H9 (cell line): ENCODE results near the gene MRTFA. TPM values are rescaled to one million over a fixed set of nuclear protein-coding genes. Genes with fewer than 3 reads are reported as not detected.

ENCODE experiments used
- DNase-seq: peaks from one replicate; pipeline ENCODE4 v3.0.0-alpha.2; 2017
- H2AFZ ChIP-seq: one replicate; pipeline ENCODE4 v1.6.1; 2013; ENCODE audit warnings: mild to moderate bottlenecking, low read length, control low read depth, moderate library complexity
- H2AK5ac ChIP-seq: 2 replicates; pipeline ENCODE4 v1.6.1; 2013; ENCODE audit warnings: low read length, control low read depth, mixed read lengths; ENCODE audit not compliant: insufficient read length
- H2BK120ac ChIP-seq: one replicate; pipeline ENCODE4 v1.6.1; 2013; ENCODE audit warnings: low read depth, mild to moderate bottlenecking, low read length, control low read depth, inconsistent platforms; ENCODE audit not compliant: poor library complexity, severe bottlenecking
- H2BK12ac ChIP-seq: 2 replicates; pipeline ENCODE4 v1.6.1; 2013; ENCODE audit warnings: low read length, control low read depth, mixed read lengths, low read depth; ENCODE audit not compliant: insufficient read length
- H2BK15ac ChIP-seq: 2 replicates; pipeline ENCODE4 v1.6.1; 2013; ENCODE audit warnings: low read depth, low read length, control low read depth
- H2BK20ac ChIP-seq: one replicate; pipeline ENCODE4 v1.6.1; 2013; ENCODE audit warnings: low read depth, mild to moderate bottlenecking, low read length, control low read depth, inconsistent platforms; ENCODE audit not compliant: poor library complexity, severe bottlenecking
- H2BK5ac ChIP-seq: 2 replicates; pipeline ENCODE4 v1.6.1; 2013; ENCODE audit warnings: low read length, control low read depth, mixed read lengths; ENCODE audit not compliant: insufficient read length
- H3K14ac ChIP-seq: 2 replicates; pipeline ENCODE4 v1.6.1; 2013; ENCODE audit warnings: low read length, control low read depth; ENCODE audit not compliant: insufficient read depth
- H3K18ac ChIP-seq: 2 replicates; pipeline ENCODE4 v1.6.1; 2013; ENCODE audit warnings: low read depth, mild to moderate bottlenecking, mixed read lengths, low read length, control low read depth; ENCODE audit not compliant: insufficient read length
- H3K23ac ChIP-seq: 2 replicates; pipeline ENCODE4 v1.6.1; 2013; ENCODE audit warnings: low read length, control low read depth, mixed read lengths, low read depth; ENCODE audit not compliant: insufficient read length
- H3K23me2 ChIP-seq: 2 replicates; pipeline ENCODE4 v1.6.1; 2013; ENCODE audit warnings: low read depth, mild to moderate bottlenecking, mixed read lengths, low read length, control low read depth; ENCODE audit not compliant: insufficient read length, poor library complexity, severe bottlenecking
- H3K27ac ChIP-seq: 2 replicates; pipeline ENCODE4 v1.5.1; 2013; ENCODE audit warnings: low read length, control low read depth, mixed read lengths, low read depth; ENCODE audit not compliant: insufficient read length
- H3K27me3 ChIP-seq: 2 replicates; pipeline ENCODE4 v1.6.1; 2013; ENCODE audit warnings: low read length, control low read depth, inconsistent platforms; ENCODE audit not compliant: insufficient read depth
- H3K4ac ChIP-seq: 2 replicates; pipeline ENCODE4 v1.6.1; 2013; ENCODE audit warnings: low read depth, mild to moderate bottlenecking, control low read depth, inconsistent platforms, low read length, moderate library complexity
- H3K4me1 ChIP-seq: 2 replicates; pipeline ENCODE4 v1.6.1; 2013; ENCODE audit warnings: low read length, control low read depth, inconsistent platforms; ENCODE audit not compliant: insufficient read depth
- H3K4me2 ChIP-seq: 2 replicates; pipeline ENCODE4 v1.6.1; 2013; ENCODE audit warnings: low read length, control low read depth, mixed read lengths; ENCODE audit not compliant: insufficient read length, insufficient read depth
- H3K56ac ChIP-seq: 2 replicates; pipeline ENCODE4 v1.6.1; 2013; ENCODE audit warnings: low read depth, mild to moderate bottlenecking, mixed read lengths, low read length, control low read depth; ENCODE audit not compliant: insufficient read length
- H3K79me1 ChIP-seq: 2 replicates; pipeline ENCODE4 v1.6.1; 2013; ENCODE audit warnings: low read depth, mild to moderate bottlenecking, moderate library complexity, low read length, control low read depth, inconsistent platforms; ENCODE audit not compliant: insufficient read depth, poor library complexity, severe bottlenecking
- H3K79me2 ChIP-seq: 2 replicates; pipeline ENCODE4 v1.6.1; 2013; ENCODE audit warnings: low read length, control low read depth, inconsistent platforms; ENCODE audit not compliant: insufficient read depth
- H3K9ac ChIP-seq: 2 replicates; pipeline ENCODE4 v1.6.1; 2013; ENCODE audit warnings: low read length, control low read depth, mixed read lengths; ENCODE audit not compliant: insufficient read length; ENCODE audit errors: extremely low read depth
- H3K9me3 ChIP-seq: one replicate; pipeline ENCODE4 v1.6.1; 2013; ENCODE audit warnings: low read depth, low read length, inconsistent platforms; ENCODE audit not compliant: control insufficient read depth
- H3T11ph ChIP-seq: one replicate; pipeline ENCODE4 v1.6.1; 2013; ENCODE audit warnings: mild to moderate bottlenecking, low read length, control low read depth, inconsistent platforms
- H4K20me1 ChIP-seq: one replicate; pipeline ENCODE4 v1.6.1; 2013; ENCODE audit not compliant: control insufficient read depth, insufficient read length, insufficient read depth
- H4K5ac ChIP-seq: 2 replicates; pipeline ENCODE4 v1.6.1; 2013; ENCODE audit warnings: low read depth, mild to moderate bottlenecking, mixed read lengths, low read length, control low read depth; ENCODE audit not compliant: insufficient read length
- H4K8ac ChIP-seq: replicated peaks from 2 replicates; pipeline ENCODE4 v1.6.1; 2013; ENCODE audit warnings: low read length, control low read depth, mixed read lengths, low read depth; ENCODE audit not compliant: insufficient read length
- H4K91ac ChIP-seq: 2 replicates; pipeline ENCODE4 v1.6.1; 2013; ENCODE audit warnings: low read depth, mild to moderate bottlenecking, moderate library complexity, mixed read lengths, low read length, control low read depth; ENCODE audit not compliant: insufficient read length
- H3K27ac Mint-ChIP-seq, 3 experiments: 2 replicates in 2 of 3; 3 replicates in 1 of 3; pipeline ENCODE4 v1.8.0; 2020 to 2021; ENCODE audit warnings: mixed read lengths in 3 of 3, mild to moderate bottlenecking in 1 of 3, moderate library complexity in 1 of 3
- H3K27me3 Mint-ChIP-seq: 2 replicates; pipeline ENCODE4 v1.8.0; 2021; ENCODE audit warnings: low read depth, mild to moderate bottlenecking, moderate library complexity, mixed read lengths
- H3K36me3 Mint-ChIP-seq, 3 experiments: 2 replicates in 2 of 3; 3 replicates in 1 of 3; pipeline ENCODE4 v1.8.0; 2020 to 2021; ENCODE audit warnings: low read depth in 3 of 3, mixed read lengths in 3 of 3; ENCODE audit not compliant: insufficient read depth in 1 of 3
- H3K4me1 Mint-ChIP-seq, 2 experiments: 2 replicates each; pipeline ENCODE4 v1.8.0; 2020; ENCODE audit warnings: mixed read lengths in 2 of 2
- H3K4me3 Mint-ChIP-seq, 2 experiments: 2 replicates in 1 of 2; 3 replicates in 1 of 2; pipeline ENCODE4 v1.8.0; 2020 to 2021; ENCODE audit warnings: mild to moderate bottlenecking in 2 of 2, mixed read lengths in 2 of 2, moderate library complexity in 1 of 2
- H3K9me3 Mint-ChIP-seq, 2 experiments: 2 replicates in 1 of 2; 3 replicates in 1 of 2; pipeline ENCODE4 v1.8.0; 2020; ENCODE audit warnings: mild to moderate bottlenecking in 2 of 2, mixed read lengths in 2 of 2, moderate library complexity in 1 of 2
- WGBS: extraction: QIAGEN DNeasy Blood & Tissue Kit; methylation state at CpG from one replicate; pipeline ENCODE4 v1.1.7; 2013; ENCODE audit warnings: missing lambda C conversion rate, low lambda C conversion rate, mixed read lengths; ENCODE audit not compliant: insufficient read length; ENCODE audit errors: extremely low coverage; 5-methylcytosine and 5-hydroxymethylcytosine counted together
- total RNA-seq: library from RNA; stranded (reverse); gene quantifications from 2 replicates; pipeline ENCODE4 v1.2.1, GENCODE V29; 2021
- TF ChIP-seq, protein P1 (sequence below): fragments of 200-600 bp; sonication (generic); conservative IDR thresholded peaks from 3 replicates; pipeline ENCODE4 v1.8.0; 2021; ENCODE audit warnings: antibody characterized with exemption, mild to moderate bottlenecking

Gene MRTFA
- total RNA-seq, 1 experiment from 2014 or later = 38.1 TPM

DNA sequence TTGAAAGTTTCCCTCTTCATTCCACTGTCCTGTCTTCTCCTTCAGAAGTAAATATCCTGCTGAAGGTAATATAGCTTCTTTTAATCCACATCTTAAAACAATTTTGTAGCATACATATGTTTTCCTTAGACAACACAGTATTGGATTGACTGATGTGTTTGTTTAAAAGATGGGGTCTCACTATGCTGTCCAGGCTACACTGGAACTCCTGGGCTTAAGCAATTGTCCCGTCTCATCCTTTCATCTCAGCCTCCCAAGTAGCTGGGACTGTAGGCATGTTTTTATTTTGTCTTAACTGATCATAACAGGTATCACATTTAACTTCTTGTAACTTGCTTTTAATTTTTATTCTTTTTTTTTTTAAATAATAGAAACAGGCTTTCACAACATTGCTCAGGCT is 55.9 kb downstream of the MRTFA start:
- no peak overlapping the region for H3T11ph ChIP-seq
- no peaks in the 10 kb centered on the region for H3K27me3 ChIP-seq
- H3K27ac ChIP-seq = no peak overlapping the region
- H3K4me2 ChIP-seq = no peak overlapping the region
- H2BK12ac ChIP-seq = no peak overlapping the region
- H4K91ac ChIP-seq = no peak overlapping the region
- Mint-ChIP-seq H3K9me3 (peaks cover 7 to 8% of the 10 kb centered on the region in 2 experiments; a peak in 3 of 5 replicates), H3K27me3 (no peaks in the 10 kb centered on the region), H3K27ac (no peak overlapping the region), H3K36me3 (peaks cover 18 to 33% (median 33%) of the 10 kb centered on the region in 3 experiments), H3K4me3 (no peak overlapping the region), H3K4me1 (peaks cover 5 to 7% of the 10 kb centered on the region in 2 experiments; a peak in 1 of 4 replicates)
- H3K9ac ChIP-seq = no peak overlapping the region
- H3K14ac ChIP-seq = no peak overlapping the region
- no peak for DNase-seq
- no peak overlapping the region for H3K18ac ChIP-seq
- H4K20me1 ChIP-seq = no peaks in the 10 kb centered on the region
- no peak overlapping the region for H3K4ac ChIP-seq
- H2BK20ac ChIP-seq = no peak overlapping the region
- TF ChIP-seq, protein P1, sequence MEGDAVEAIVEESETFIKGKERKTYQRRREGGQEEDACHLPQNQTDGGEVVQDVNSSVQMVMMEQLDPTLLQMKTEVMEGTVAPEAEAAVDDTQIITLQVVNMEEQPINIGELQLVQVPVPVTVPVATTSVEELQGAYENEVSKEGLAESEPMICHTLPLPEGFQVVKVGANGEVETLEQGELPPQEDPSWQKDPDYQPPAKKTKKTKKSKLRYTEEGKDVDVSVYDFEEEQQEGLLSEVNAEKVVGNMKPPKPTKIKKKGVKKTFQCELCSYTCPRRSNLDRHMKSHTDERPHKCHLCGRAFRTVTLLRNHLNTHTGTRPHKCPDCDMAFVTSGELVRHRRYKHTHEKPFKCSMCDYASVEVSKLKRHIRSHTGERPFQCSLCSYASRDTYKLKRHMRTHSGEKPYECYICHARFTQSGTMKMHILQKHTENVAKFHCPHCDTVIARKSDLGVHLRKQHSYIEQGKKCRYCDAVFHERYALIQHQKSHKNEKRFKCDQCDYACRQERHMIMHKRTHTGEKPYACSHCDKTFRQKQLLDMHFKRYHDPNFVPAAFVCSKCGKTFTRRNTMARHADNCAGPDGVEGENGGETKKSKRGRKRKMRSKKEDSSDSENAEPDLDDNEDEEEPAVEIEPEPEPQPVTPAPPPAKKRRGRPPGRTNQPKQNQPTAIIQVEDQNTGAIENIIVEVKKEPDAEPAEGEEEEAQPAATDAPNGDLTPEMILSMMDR = no peak
- H3K4me1 ChIP-seq = no peaks in the 10 kb centered on the region; the same call in 1 of the 2 replicates
- H2BK120ac ChIP-seq = no peak overlapping the region
- peaks cover 2% of the 10 kb centered on the region for H3K79me1 ChIP-seq
- H3K9me3 ChIP-seq = no peaks in the 10 kb centered on the region
- no CpG with 5 or more reads among the region's 1 CpG for WGBS
- no peak overlapping the region for H3K23ac ChIP-seq
- no peak overlapping the region for H2BK5ac ChIP-seq
- no peak overlapping the region for H3K56ac ChIP-seq
- no peak overlapping the region for H2AFZ ChIP-seq
- no peak overlapping the region for H2AK5ac ChIP-seq
- no peak overlapping the region for H2BK15ac ChIP-seq
- H3K79me2 ChIP-seq = no peaks in the 10 kb centered on the region; the same call in 1 of the 2 replicates
- no peak overlapping the region for H4K5ac ChIP-seq
- H3K23me2 ChIP-seq = no peaks in the 10 kb centered on the region
- H4K8ac ChIP-seq = no peak overlapping the region
